ENCODE measurements around the gene DNAH11. TPM values are rescaled to one million over a fixed set of nuclear protein-coding genes. Genes with fewer than 3 reads are reported as not detected.

Gene DNAH11
- total and polyA plus RNA-seq, 2 of the 8 experiments (the other 6 are each of a cell fraction or from before 2014, with no cell fraction given): 1.8 to 4.9 TPM

GRCh38 chr7:21910253-21910652, 367.4 kb downstream of the DNAH11 start (continued):
- no peak for TF ChIP-seq CHD7 (IDR thresholded peaks at IDR 0.05; ENCODE audit: insufficient replicate concordance, low read length)
- TF ChIP-seq POLR2AphosphoS5 (IDR thresholded peaks at IDR 0.05; ENCODE audit: low read depth, low read length): no peak
- no peak for TF ChIP-seq TEAD4 (IDR thresholded peaks at IDR 0.05; ENCODE audit: low read depth, low read length)
- TF ChIP-seq SIRT6 (IDR thresholded peaks at IDR 0.05; ENCODE audit: low read length): no peak
- TF ChIP-seq TAF7 (optimal IDR thresholded peaks at IDR 0.05; ENCODE audit: borderline replicate concordance, low read depth, low read length): no peak
- TF ChIP-seq KDM5A (IDR thresholded peaks at IDR 0.05; ENCODE audit: low read length): no peak
- no peak for TF ChIP-seq CEBPB (IDR thresholded peaks at IDR 0.05; ENCODE audit: low read depth, low read length)
- TF ChIP-seq ZNF274 (IDR thresholded peaks at IDR 0.05; ENCODE audit: borderline replicate concordance, extremely low read depth, low read length): no peak
- TF ChIP-seq SP1 (IDR thresholded peaks at IDR 0.05; ENCODE audit: low read depth, low read length): no peak
- TF ChIP-seq TCF12 (IDR thresholded peaks at IDR 0.05; ENCODE audit: low read depth, low read length): no peak
- TF ChIP-seq JUN (IDR thresholded peaks at IDR 0.05; ENCODE audit: low read depth, low read length): no peak
- TF ChIP-seq SP4 (IDR thresholded peaks at IDR 0.05; ENCODE audit: low read length): no peak
